GM21360 (cell line): Measurements from ENCODE around the gene DAD1.
A peak's percentile ranks its signal among the peaks of the same experiment; 100 is the strongest.
"Not testable (repeated sequence)": the region's sequence is repeated elsewhere in the genome, so short reads cannot be mapped to it uniquely, and the experiment has no call there.

Experiments used
- ATAC-seq: cut with Tn5 transposase; IDR thresholded peaks from one replicate; pipeline ENCODE4 v1.9.1; 2021; ENCODE audit warnings: mild to moderate bottlenecking, moderate library complexity; ENCODE audit not compliant: unreplicated experiment

Gene DAD1

GRCh38 chr14:22569737-22570131, 19.3 kb downstream of the DAD1 start:
- no peak for ATAC-seq

- ATAC-seq, result no peak
These were observed 19.8 kb downstream of the DAD1 start for GRCh38 chr14:22569106-22569736.

- ATAC-seq, result no peak
These were observed 21.6 kb downstream of the DAD1 start for GRCh38 chr14:22567437-22567836.

GRCh38 chr14:22566845-22567244, 22.2 kb downstream of the DAD1 start:
- ATAC-seq, result no peak

- ATAC-seq, result not testable (repeated sequence)
These were observed 22.8 kb downstream of the DAD1 start for GRCh38 chr14:22566266-22566665.

- no peak for ATAC-seq
These were observed 23.6 kb downstream of the DAD1 start for GRCh38 chr14:22565391-22565945.

- no peak for ATAC-seq
These were observed 24.6 kb downstream of the DAD1 start for GRCh38 chr14:22564463-22564862.

GRCh38 chr14:22563987-22564386, 25.0 kb downstream of the DAD1 start:
- ATAC-seq, result no peak

GRCh38 chr14:22561661-22562579, 27.1 kb downstream of the DAD1 start:
- no peak for ATAC-seq

GRCh38 chr14:22561366-22561660, 27.7 kb downstream of the DAD1 start:
- ATAC-seq, result no peak

GRCh38 chr14:22560662-22561365, 28.2 kb downstream of the DAD1 start:
- ATAC-seq, result no peak

- no peak for ATAC-seq
These were observed 30.0 kb downstream of the DAD1 start for GRCh38 chr14:22559041-22559440.

GRCh38 chr14:22558221-22558913, 30.7 kb downstream of the DAD1 start:
- no peak for ATAC-seq

- no peak for ATAC-seq
These were observed 31.2 kb downstream of the DAD1 start for GRCh38 chr14:22557846-22558220.

GRCh38 chr14:22556990-22557623, 31.9 kb downstream of the DAD1 start:
- ATAC-seq, result peak; percentile 37

GRCh38 chr14:22556021-22556989, 32.7 kb downstream of the DAD1 start:
- ATAC-seq, result peak; percentile 61

- peak; percentile 6 for ATAC-seq
These were observed 33.5 kb downstream of the DAD1 start for GRCh38 chr14:22555384-22556011.

GRCh38 chr14:22554498-22555383, 34.3 kb downstream of the DAD1 start:
- no peak for ATAC-seq
